T-helper 2 cell treated with Interferon-gamma antibody and Interleukin-4, amounts not matched to agents 100 ng/mL and 5 ng/mL, for 36 hours (primary cell): ENCODE data around the gene XCL2. TPM values are rescaled to one million over a fixed set of nuclear protein-coding genes. Genes with fewer than 3 reads are reported as not detected.

ENCODE experiments used
- intact Hi-C: fragments of 100-400 bp; cut with micrococcal nuclease; formaldehyde crosslinking; loops from one replicate; pipeline ENCODE4 v1.15.1; 2023
- total RNA-seq: library from RNA; stranded (reverse); gene quantifications from 2 replicates; pipeline ENCODE4 v1.2.3, GENCODE V29; 2022

Gene XCL2
- total RNA-seq, 1 donor from 2014 or later, result 1.9 TPM

- intact Hi-C loops, result no loop called here
Observed at GRCh38 chr1:168518813-168519212, 25.0 kb downstream of the XCL2 start.

- intact Hi-C loops, result no loop called here
Observed at GRCh38 chr1:168518201-168518689, 25.6 kb downstream of the XCL2 start.

- intact Hi-C loops, result loop anchor here (5.0 kb wide), 1 partner anchor 47 kb away; no protein-coding TSS in a partner anchor
Observed at GRCh38 chr1:168514455-168514854, 29.3 kb downstream of the XCL2 start.

GRCh38 chr1:168513656-168514404 lies 30.0 kb downstream of the XCL2 start:
- intact Hi-C loops, result loop anchor here (1.0 to 5.0 kb wide), 2 partner anchors 21 to 47 kb away; no protein-coding TSS in a partner anchor

- intact Hi-C loops, result loop anchor here (1.0 to 5.0 kb wide), 2 partner anchors 22 to 46 kb away; no protein-coding TSS in a partner anchor
Observed at GRCh38 chr1:168512864-168513595, 30.8 kb downstream of the XCL2 start.

- intact Hi-C loops, result loop anchor here (5.0 kb wide), 1 partner anchor 43 kb away; no protein-coding TSS in a partner anchor
Observed at GRCh38 chr1:168509875-168510791, 33.7 kb downstream of the XCL2 start.

GRCh38 chr1:168509210-168509609 lies 34.6 kb downstream of the XCL2 start:
- intact Hi-C loops, result no loop called here

- intact Hi-C loops, result no loop called here
Observed at GRCh38 chr1:168507828-168508227, 36.0 kb downstream of the XCL2 start.

- intact Hi-C loops, result no loop called here
Observed at GRCh38 chr1:168507231-168507630, 36.6 kb downstream of the XCL2 start.

GRCh38 chr1:168506204-168506819 lies 37.5 kb downstream of the XCL2 start:
- intact Hi-C loops, result no loop called here

GRCh38 chr1:168505006-168505405 lies 38.8 kb downstream of the XCL2 start:
- intact Hi-C loops, result no loop called here

- intact Hi-C loops, result no loop called here
Observed at GRCh38 chr1:168504064-168504837, 39.5 kb downstream of the XCL2 start.

GRCh38 chr1:168499688-168500049 lies 44.1 kb downstream of the XCL2 start:
- intact Hi-C loops, result no loop called here

GRCh38 chr1:168498956-168499687 lies 44.7 kb downstream of the XCL2 start:
- intact Hi-C loops, result no loop called here

GRCh38 chr1:168498159-168498631 lies 45.6 kb downstream of the XCL2 start:
- intact Hi-C loops, result no loop called here

GRCh38 chr1:168497376-168497950 lies 46.3 kb downstream of the XCL2 start:
- intact Hi-C loops, result no loop called here

- intact Hi-C loops, result no loop called here
Observed at GRCh38 chr1:168491527-168492164, 52.2 kb downstream of the XCL2 start.
